ENCODE measurements around the gene TOM1L2. TPM values are rescaled to one million over a fixed set of nuclear protein-coding genes. Genes with fewer than 3 reads are reported as not detected.

The TOM1L2 gene
- total RNA-seq, 1 donor from 2014 or later, result 16.3 TPM

DNA sequence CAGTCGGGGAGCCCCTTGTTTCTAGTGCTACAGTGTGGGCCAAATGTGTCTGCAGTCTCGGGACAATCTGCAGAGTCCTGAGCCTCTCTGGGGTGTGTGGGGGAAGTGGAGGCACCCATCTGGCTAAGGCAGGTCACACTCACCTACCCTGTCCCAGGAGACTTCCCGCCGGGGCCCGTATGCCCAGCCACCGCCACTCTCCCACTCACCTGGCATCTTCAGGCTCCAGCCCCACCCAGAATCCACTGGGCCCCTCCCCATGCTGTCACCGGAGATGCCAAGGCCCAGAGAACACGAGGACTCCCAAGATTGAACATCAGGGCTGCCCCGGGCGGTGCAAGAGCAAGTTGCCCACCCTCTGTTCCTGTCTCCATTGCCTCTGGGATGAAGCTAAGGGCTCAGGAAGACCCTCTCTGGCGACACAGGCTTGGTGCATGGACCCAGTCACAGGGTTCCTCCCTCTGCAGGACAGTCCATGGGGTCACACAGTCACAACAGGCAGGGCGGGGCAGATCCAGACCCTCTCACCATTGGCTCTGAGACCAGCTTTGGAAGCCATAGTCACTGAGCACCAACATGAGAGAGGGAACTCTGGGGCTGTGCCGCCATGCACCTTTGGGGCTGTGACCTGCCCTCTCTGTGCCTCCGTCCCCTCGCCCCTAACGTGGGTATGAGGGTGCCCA is 173.5 kb downstream of the TOM1L2 start:
- H3K27me3 ChIP-seq (ENCODE audit: control insufficient read depth, insufficient read depth, low read length), result no peaks in the 10 kb centered on the region
- peaks cover 1% of the 10 kb centered on the region for H3K36me3 ChIP-seq (ENCODE audit: control insufficient read depth, insufficient read depth, low read length)
- no peak for DNase-seq (ENCODE audit: low read depth)
- no peak overlapping the region for H3K4me3 ChIP-seq (ENCODE audit: low read depth, low read length)
- TF ChIP-seq, protein P1, sequence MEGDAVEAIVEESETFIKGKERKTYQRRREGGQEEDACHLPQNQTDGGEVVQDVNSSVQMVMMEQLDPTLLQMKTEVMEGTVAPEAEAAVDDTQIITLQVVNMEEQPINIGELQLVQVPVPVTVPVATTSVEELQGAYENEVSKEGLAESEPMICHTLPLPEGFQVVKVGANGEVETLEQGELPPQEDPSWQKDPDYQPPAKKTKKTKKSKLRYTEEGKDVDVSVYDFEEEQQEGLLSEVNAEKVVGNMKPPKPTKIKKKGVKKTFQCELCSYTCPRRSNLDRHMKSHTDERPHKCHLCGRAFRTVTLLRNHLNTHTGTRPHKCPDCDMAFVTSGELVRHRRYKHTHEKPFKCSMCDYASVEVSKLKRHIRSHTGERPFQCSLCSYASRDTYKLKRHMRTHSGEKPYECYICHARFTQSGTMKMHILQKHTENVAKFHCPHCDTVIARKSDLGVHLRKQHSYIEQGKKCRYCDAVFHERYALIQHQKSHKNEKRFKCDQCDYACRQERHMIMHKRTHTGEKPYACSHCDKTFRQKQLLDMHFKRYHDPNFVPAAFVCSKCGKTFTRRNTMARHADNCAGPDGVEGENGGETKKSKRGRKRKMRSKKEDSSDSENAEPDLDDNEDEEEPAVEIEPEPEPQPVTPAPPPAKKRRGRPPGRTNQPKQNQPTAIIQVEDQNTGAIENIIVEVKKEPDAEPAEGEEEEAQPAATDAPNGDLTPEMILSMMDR (IDR thresholded peaks at IDR 0.05; ENCODE audit: insufficient read depth, low read length, poor library complexity, severe bottlenecking), result no peak

GRCh38 chr17:17798010-17798556 is 174.1 kb downstream of the TOM1L2 start:
- Histone ChIP-seq H3K27me3 (ENCODE audit: control insufficient read depth, insufficient read depth, low read length) (no peaks in the 10 kb centered on the region), H3K4me3 (ENCODE audit: low read depth, low read length) (no peak overlapping the region), H3K36me3 (ENCODE audit: control insufficient read depth, insufficient read depth, low read length) (peaks cover 2% of the 10 kb centered on the region)
- DNase-seq (ENCODE audit: low read depth), result no peak
- TF ChIP-seq, protein P1 (IDR thresholded peaks at IDR 0.05; ENCODE audit: insufficient read depth, low read length, poor library complexity, severe bottlenecking), result no peak

GRCh38 chr17:17797119-17797809 is 174.9 kb downstream of the TOM1L2 start:
- H3K27me3 ChIP-seq (ENCODE audit: control insufficient read depth, insufficient read depth, low read length), result no peaks in the 10 kb centered on the region
- DNase-seq (ENCODE audit: low read depth), result no peak
- H3K36me3 ChIP-seq (ENCODE audit: control insufficient read depth, insufficient read depth, low read length), result peaks cover 2% of the 10 kb centered on the region
- no peak overlapping the region for H3K4me3 ChIP-seq (ENCODE audit: low read depth, low read length)
- TF ChIP-seq, protein P1 (IDR thresholded peaks at IDR 0.05; ENCODE audit: insufficient read depth, low read length, poor library complexity, severe bottlenecking), result no peak

DNA sequence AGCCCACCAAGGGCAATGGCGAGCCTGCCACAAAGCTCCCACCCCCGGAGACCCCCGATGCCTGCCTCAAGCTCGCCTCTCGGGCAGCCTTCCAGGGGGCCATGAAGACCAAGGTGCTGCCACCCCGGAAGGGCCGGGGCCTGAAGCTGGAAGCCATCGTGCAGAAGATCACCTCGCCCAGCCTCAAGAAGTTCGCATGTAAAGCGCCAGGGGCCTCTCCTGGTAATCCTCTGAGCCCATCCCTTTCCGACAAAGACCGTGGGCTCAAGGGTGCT is 175.5 kb downstream of the TOM1L2 start:
- TF ChIP-seq, protein P1 (IDR thresholded peaks at IDR 0.05; ENCODE audit: insufficient read depth, low read length, poor library complexity, severe bottlenecking), result no peak
- H3K36me3 ChIP-seq (ENCODE audit: control insufficient read depth, insufficient read depth, low read length), result peaks cover 2% of the 10 kb centered on the region
- DNase-seq (ENCODE audit: low read depth), result no peak
- H3K4me3 ChIP-seq (ENCODE audit: low read depth, low read length), result no peak overlapping the region
- no peaks in the 10 kb centered on the region for H3K27me3 ChIP-seq (ENCODE audit: control insufficient read depth, insufficient read depth, low read length)

DNA sequence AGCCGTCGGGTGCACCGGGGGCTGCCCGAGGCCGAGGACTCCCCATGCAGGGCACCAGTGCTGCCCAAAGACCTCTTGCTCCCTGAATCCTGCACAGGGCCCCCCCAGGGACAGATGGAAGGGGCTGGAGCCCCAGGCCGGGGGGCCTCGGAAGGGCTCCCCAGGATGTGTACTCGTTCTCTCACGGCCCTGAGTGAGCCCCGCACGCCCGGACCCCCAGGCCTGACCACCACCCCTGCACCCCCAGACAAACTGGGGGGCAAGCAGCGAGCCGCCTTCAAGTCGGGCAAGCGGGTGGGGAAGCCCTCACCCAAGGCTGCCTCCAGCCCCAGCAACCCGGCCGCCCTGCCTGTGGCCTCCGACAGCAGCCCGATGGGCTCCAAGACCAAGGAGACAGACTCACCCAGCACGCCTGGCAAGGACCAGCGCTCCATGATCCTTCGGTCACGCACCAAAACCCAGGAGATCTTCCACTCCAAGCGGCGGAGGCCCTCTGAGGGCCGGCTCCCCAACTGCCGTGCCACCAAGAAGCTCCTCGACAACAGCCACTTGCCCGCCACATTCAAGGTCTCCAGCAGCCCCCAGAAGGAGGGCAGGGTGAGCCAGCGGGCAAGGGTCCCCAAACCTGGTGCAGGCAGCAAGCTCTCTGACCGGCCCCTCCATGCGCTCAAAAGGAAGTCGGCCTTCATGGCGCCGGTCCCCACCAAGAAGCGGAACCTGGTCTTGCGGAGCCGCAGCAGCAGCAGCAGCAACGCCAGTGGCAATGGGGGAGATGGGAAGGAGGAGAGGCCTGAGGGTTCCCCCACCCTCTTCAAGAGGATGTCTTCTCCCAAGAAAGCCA is 176.0 kb downstream of the TOM1L2 start:
- Histone ChIP-seq H3K36me3 (ENCODE audit: control insufficient read depth, insufficient read depth, low read length) (peaks cover 2% of the 10 kb centered on the region), H3K4me3 (ENCODE audit: low read depth, low read length) (no peak overlapping the region), H3K27me3 (ENCODE audit: control insufficient read depth, insufficient read depth, low read length) (no peaks in the 10 kb centered on the region)
- TF ChIP-seq, protein P1 (IDR thresholded peaks at IDR 0.05; ENCODE audit: insufficient read depth, low read length, poor library complexity, severe bottlenecking), result no peak
- DNase-seq (ENCODE audit: low read depth), result no peak

All from kidney epithelial cell (primary cell).